ENCODE measurements around the gene SKI. TPM values are rescaled to one million over a fixed set of nuclear protein-coding genes. Genes with fewer than 3 reads are reported as not detected.

SKI gene
- total and polyA plus RNA-seq, 2 experiments from 2014 or later = 9.3 to 66.8 TPM

DNA sequence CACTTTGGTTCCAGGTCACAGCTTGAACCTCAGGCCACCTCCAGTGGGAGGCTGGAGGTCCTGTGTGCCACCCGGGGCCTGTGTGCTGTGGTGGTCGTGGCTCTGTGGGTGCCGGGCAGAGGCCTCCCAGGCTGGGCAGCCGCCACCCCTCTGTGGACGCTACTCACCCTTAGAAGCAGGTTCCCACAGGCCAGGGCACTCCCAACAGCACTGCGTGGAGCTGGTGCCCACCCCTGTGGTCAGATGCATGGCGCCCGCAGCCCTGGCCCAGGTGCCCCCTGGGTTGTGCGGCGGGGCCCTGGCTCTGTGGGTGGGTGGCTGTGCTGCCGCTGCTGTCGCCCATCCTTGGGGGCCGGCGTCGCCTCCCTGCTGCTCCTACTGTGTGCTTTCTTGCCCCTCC lies 39.7 kb downstream of the SKI start (continued):
- TF ChIP-seq, protein P1, sequence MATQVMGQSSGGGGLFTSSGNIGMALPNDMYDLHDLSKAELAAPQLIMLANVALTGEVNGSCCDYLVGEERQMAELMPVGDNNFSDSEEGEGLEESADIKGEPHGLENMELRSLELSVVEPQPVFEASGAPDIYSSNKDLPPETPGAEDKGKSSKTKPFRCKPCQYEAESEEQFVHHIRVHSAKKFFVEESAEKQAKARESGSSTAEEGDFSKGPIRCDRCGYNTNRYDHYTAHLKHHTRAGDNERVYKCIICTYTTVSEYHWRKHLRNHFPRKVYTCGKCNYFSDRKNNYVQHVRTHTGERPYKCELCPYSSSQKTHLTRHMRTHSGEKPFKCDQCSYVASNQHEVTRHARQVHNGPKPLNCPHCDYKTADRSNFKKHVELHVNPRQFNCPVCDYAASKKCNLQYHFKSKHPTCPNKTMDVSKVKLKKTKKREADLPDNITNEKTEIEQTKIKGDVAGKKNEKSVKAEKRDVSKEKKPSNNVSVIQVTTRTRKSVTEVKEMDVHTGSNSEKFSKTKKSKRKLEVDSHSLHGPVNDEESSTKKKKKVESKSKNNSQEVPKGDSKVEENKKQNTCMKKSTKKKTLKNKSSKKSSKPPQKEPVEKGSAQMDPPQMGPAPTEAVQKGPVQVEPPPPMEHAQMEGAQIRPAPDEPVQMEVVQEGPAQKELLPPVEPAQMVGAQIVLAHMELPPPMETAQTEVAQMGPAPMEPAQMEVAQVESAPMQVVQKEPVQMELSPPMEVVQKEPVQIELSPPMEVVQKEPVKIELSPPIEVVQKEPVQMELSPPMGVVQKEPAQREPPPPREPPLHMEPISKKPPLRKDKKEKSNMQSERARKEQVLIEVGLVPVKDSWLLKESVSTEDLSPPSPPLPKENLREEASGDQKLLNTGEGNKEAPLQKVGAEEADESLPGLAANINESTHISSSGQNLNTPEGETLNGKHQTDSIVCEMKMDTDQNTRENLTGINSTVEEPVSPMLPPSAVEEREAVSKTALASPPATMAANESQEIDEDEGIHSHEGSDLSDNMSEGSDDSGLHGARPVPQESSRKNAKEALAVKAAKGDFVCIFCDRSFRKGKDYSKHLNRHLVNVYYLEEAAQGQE (IDR thresholded peaks at IDR 0.05; ENCODE audit: unreplicated experiment) = no peak
- TF ChIP-seq STAT1 (IDR thresholded peaks at IDR 0.05; ENCODE audit: unreplicated experiment) = no peak
- TF ChIP-seq POLR2AphosphoS5 (IDR thresholded peaks at IDR 0.05; ENCODE audit: low read depth) = no peak

DNA sequence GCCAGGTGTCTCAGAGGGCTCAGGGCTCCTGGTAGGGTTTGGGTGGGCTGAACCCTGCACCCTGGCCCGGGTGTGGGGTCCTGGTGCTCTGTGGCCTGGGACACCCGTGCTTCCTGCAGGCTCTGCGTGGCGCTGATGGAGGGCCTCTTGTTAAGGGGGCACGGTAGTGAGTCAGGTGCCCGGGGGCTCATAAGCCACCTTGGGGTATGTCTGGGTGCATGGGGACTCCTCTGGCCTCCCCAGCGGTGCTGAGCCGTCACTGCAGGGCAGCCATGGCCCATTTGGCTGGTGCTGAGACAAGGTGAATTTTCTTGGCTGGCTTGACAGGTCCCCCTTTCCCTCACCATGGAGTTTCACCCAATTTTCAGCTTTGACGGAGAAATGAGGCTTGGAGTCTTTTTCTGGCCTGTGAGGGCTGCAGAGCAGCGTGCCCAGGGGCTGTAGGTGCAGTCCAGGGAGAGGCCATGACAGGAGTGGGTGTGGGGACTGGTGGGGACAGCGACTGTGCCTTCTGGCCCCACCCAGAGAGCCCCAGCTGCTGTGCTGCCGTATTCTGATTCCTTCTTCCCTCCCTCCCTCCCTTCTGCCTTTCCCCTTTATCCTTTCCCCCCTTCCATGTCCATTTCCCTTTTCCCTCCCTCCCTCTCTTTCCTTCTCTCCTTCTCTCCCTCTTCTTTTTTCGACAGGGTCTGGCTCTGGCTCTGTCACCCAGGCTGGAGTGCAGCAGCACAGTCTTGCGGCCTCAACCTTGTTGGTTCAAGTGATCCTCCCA lies 40.4 kb downstream of the SKI start:
- no peaks in the 10 kb centered on the region for H3K9me3 Mint-ChIP-seq
- Histone ChIP-seq H3K27ac (ENCODE audit: low read depth) (peak overlapping the region; percentile 74; the same call in 1 of the 2 replicates), H3K4me2 (no peak overlapping the region), H3K79me2 (replicated peaks; ENCODE audit: insufficient read depth) (peaks cover 98% of the 10 kb centered on the region), H2AFZ (no peak overlapping the region), H3K9me2 (ENCODE audit: insufficient read depth) (no peaks in the 10 kb centered on the region), H3K4me1 (ENCODE audit: insufficient read depth) (peaks cover 34% of the 10 kb centered on the region), H3K36me3 (ENCODE audit: insufficient read depth) (no peaks in the 10 kb centered on the region), H3K4me3 (no peak overlapping the region), H3F3A (replicated peaks; ENCODE audit: low read depth) (peaks cover 9% of the 10 kb centered on the region; the same call in 1 of the 2 replicates), H3K27me3 (ENCODE audit: insufficient read depth) (no peaks in the 10 kb centered on the region), H4K20me1 (replicated peaks; ENCODE audit: insufficient read depth) (peaks cover 74% of the 10 kb centered on the region)
- peak overlapping the region; percentile 74; the same call in 1 of the 2 replicates for H3K27ac Mint-ChIP-seq
- DNase-seq (ENCODE audit: low spot score) (no peak), ATAC-seq (no peak)
- peaks cover 17% of the 10 kb centered on the region for H3K27me3 Mint-ChIP-seq (ENCODE audit: insufficient read depth, low read depth, poor library complexity)
- TF ChIP-seq, protein P2, sequence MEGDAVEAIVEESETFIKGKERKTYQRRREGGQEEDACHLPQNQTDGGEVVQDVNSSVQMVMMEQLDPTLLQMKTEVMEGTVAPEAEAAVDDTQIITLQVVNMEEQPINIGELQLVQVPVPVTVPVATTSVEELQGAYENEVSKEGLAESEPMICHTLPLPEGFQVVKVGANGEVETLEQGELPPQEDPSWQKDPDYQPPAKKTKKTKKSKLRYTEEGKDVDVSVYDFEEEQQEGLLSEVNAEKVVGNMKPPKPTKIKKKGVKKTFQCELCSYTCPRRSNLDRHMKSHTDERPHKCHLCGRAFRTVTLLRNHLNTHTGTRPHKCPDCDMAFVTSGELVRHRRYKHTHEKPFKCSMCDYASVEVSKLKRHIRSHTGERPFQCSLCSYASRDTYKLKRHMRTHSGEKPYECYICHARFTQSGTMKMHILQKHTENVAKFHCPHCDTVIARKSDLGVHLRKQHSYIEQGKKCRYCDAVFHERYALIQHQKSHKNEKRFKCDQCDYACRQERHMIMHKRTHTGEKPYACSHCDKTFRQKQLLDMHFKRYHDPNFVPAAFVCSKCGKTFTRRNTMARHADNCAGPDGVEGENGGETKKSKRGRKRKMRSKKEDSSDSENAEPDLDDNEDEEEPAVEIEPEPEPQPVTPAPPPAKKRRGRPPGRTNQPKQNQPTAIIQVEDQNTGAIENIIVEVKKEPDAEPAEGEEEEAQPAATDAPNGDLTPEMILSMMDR (conservative IDR thresholded peaks at IDR 0.05; ENCODE audit: low read depth in 2 of 2) = no peak
- TF ChIP-seq ZNF331 (CRISPR knock-in tag; IDR thresholded peaks at IDR 0.05; ENCODE audit: low read depth) (no peak), EZH2 (IDR thresholded peaks at IDR 0.05; ENCODE audit: low read depth, unreplicated experiment) (no peak), EZH2phosphoT487 (IDR thresholded peaks at IDR 0.05; ENCODE audit: unreplicated experiment) (no peak), POLR2AphosphoS5 (IDR thresholded peaks at IDR 0.05; ENCODE audit: low read depth) (no peak), NANOG (IDR thresholded peaks at IDR 0.05; ENCODE audit: borderline replicate concordance) (no peak)
- TF ChIP-seq, protein P1 (IDR thresholded peaks at IDR 0.05; ENCODE audit: unreplicated experiment) = no peak
- TF ChIP-seq, protein P3, sequence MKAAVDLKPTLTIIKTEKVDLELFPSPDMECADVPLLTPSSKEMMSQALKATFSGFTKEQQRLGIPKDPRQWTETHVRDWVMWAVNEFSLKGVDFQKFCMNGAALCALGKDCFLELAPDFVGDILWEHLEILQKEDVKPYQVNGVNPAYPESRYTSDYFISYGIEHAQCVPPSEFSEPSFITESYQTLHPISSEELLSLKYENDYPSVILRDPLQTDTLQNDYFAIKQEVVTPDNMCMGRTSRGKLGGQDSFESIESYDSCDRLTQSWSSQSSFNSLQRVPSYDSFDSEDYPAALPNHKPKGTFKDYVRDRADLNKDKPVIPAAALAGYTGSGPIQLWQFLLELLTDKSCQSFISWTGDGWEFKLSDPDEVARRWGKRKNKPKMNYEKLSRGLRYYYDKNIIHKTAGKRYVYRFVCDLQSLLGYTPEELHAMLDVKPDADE (IDR thresholded peaks at IDR 0.05) = no peak
- no peak overlapping the region for H3K4me3 Mint-ChIP-seq
- peaks cover 2% of the 10 kb centered on the region; the same call in 1 of the 3 replicates for H3K36me3 Mint-ChIP-seq (ENCODE audit: low read depth)
- H3K4me1 Mint-ChIP-seq = peaks cover 42% of the 10 kb centered on the region

Data from GM23338 (cell line).